ENCODE data around the gene KRTAP11-1.

Gene KRTAP11-1

GRCh38 chr21:30881480-30881879, at the start of gene KRTAP11-1:
Gene KRTAP11-1, minus strand, starts transcription at chr21:30881580. Its CDS starts 56 bp downstream, at chr21:30881524.
- DNase-seq, result no peak

DNA sequence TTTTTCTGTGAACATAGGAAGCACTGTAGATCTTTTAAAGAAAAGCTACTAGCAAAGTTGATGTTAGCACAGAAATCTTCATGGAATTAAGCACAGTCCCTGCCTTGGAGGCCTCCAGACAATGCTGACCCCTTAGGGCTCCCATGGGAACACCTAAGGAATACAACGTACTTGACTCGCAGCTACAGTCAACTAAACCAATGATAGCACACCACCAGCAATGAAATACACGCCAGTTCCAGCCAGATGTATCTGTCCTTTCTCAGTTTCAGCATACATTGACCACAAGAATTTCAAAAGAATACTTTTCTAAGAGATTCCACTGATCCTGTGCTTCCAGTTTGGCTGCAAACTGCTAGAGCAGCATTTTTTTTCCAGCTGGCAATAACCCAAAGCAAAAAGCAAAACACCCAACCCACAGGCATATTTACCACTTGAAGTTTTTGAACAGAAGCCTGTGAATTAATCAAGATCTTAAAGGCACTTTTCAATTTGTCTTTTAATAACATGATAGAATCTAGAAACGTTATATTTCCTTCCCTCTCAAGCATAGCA, 42.8 kb upstream of the KRTAP11-1 start:
- no peak for DNase-seq

DNA sequence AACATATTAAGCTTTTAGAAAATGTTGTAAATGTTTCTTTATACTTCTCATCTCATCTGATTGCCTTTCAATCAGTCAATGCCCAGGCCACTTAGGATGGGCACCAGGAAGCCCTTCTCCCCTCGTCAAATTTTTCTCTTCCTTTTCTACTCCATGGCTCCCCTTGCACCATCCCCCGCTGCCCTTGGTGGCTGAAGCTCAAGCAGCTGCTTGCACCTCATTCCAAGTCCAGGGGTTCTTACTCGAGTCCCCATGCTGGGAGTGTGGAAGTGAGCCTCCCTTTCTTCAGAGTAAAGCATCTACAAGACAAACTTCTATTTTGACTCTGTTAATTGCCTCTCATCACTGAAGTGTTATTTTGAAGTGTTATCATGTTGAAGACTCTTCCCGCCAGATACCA, 39.7 kb upstream of the KRTAP11-1 start:
- DNase-seq, result no peak

- no peak for DNase-seq
These were observed 36.2 kb upstream of the KRTAP11-1 start for GRCh38 chr21:30917557-30917956.

DNA sequence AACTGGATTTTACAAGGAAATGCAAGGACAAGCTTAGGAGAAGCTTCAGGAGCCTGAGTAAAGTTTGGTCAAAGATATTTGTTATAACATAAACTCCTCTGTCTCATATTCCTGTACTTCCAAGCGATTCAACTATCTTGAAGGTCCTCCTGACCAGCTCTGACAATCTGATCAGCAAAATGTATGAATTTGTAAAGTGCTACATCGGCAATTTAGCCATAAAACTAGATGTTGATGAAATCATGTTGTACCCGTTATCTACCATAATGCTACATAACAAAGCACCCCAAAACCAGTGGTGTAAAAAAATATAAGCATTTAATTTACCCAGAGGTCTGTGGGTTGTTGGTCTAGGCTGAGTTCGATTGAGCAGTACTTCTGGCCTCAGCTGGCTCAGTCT, 19.5 kb upstream of the KRTAP11-1 start:
- DNase-seq, result no peak

DNA sequence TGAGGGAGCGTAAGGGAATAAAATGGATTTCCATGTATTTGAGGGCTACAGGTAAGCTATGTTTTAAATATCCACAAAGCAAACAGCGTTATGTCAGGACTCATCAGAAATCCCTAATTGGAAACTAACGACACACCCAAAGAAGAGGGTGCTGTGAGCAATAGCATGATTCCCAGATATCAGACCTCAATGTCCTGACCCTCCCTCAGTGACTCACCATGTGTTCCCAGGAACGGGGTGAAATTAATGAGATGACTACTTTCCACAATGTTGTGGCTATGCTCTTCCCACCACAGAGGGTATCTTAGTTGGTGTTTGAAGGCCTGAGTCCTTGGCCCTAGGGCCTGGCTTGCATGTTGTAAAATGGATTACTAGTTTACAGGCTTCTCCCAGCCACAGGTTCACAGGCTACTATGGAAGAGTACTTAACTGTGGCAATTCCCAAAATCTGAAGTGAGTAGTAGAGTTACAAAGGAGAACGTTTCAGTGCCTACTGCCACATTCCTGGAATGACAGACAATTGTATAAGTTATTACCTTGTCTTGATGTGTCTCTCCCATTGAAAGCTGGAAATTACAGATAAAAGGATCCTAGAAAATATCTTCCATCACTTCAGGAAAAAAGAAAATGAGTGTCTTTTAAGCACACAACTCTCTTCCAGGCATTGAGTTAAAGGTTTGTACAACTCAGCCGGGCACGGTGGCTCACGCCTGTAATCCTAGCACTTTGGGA, 1.7 kb upstream of the KRTAP11-1 start:
- no peak for DNase-seq

DNA sequence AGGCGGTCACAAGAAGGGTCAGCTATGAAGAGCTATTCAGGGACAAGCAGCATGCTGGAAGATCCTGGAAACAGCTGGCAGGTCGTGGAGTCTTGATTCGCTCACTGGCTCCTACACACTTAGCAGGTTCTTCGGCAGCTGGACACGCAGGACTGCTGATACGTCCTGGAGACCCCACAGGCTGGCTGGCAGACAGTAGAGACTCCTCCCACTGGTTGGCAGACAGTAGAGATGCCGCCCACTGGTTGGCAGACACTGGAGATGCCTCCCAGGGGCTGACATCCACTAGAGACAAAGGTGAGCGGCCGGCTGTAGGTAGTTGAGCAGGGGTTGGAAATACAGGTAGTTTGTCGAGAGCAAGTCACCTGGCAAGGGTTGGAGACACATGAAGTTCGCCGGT, 466 bp downstream of the KRTAP11-1 start:
- DNase-seq, result no peak

DNA sequence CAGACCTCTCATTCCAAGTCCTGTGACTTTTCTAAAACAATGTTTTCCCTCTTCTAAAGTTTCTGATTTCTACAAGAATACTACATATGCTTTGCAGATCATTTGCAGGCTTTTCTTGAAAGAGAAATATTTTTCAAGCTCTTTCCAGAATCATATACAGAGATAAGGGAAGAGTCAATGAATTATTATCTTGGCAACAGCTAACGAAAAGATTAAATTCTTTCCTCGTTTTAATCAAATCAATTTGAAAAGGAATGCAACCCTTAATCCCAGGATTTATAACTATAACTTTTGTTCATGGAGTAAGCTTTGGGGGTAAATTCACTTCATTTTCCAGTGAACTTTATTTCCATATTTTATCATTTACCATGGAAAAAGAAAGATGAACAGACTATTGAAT, 6.9 kb downstream of the KRTAP11-1 start:
- no peak for DNase-seq

GRCh38 chr21:30847627-30848500, 33.5 kb downstream of the KRTAP11-1 start:
- DNase-seq, result no peak

GRCh38 chr21:30842990-30843389, 38.4 kb downstream of the KRTAP11-1 start:
- DNase-seq, result no peak

- no peak for DNase-seq
These were observed 42.1 kb downstream of the KRTAP11-1 start for GRCh38 chr21:30839304-30839703.

DNA sequence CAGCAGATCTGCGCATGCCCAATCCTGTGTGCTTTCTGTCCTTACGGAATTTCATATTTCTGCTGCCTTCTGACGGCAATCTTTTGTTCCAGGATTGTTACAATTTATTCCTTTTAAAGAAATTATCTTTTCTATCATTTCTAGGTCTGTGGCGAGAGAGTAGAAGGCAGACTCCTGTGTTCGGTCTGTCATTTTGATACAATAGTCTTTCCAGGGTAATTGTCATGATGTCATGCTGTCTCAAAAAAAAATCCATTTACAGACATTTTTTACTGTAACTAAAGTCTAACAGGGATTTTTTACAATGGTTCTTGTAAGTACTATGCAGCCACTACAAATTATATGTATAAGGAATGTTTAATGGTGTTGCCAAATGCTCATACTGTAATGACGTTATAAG, 42.8 kb downstream of the KRTAP11-1 start:
- no peak for DNase-seq

DNA sequence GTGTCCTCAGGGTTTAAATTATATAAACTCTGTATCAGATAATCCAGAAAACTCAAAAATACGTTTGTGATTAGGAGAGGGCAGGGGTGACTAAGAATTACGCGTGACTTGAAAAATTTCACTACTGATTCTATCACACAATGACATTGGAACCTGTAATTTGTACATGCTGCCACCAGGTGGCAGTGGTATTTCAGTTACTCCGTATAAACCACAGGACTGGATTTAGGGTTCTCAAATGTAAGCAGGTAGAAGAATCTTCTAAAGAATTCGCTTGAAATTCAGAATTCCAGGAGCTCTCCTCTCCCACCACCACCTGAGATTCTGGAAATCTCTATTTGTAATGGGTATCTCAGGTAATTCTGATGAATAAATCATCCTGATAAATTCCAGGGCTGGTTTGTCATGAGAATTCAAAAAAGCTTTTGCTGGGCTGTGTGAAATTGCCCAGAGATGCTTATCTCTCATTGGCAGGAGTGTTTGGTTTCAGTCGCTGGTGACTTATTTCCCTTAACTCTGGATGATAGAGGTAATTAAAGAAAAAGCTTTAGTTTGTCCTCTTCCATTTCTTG, 50.1 kb downstream of the KRTAP11-1 start:
- DNase-seq, result no peak

Measured in NCI-H1048 (cell line).